Activated naive CD8-positive, alpha-beta T cell treated with anti-CD3 and anti-CD28 coated beads, Interleukin-2, amount 50 U/mL, for 24 hours (primary cell): Measurements from ENCODE around the gene PID1.

Experiments
- ATAC-seq: fragments of 150-1000 bp; cut with Tn5 transposase; one replicate; pipeline ENCODE4 v1.10.0; 2021
- DNase-seq: peaks from one replicate; pipeline ENCODE4 v3.0.0; 2021
- H3K27ac Mint-ChIP-seq: one replicate; pipeline ENCODE4 v1.8.0; 2021; ENCODE audit warnings: mild to moderate bottlenecking, mixed read lengths
- H3K27me3 Mint-ChIP-seq: one replicate; pipeline ENCODE4 v1.8.0; 2021; ENCODE audit warnings: mixed read lengths
- H3K36me3 Mint-ChIP-seq: one replicate; pipeline ENCODE4 v1.8.0; 2021; ENCODE audit warnings: low read depth, mixed read lengths
- H3K4me1 Mint-ChIP-seq: one replicate; pipeline ENCODE4 v1.8.0; 2021; ENCODE audit warnings: mixed read lengths
- H3K4me3 Mint-ChIP-seq: one replicate; pipeline ENCODE4 v1.8.0; 2021; ENCODE audit warnings: mild to moderate bottlenecking, moderate library complexity, mixed read lengths
- H3K9me3 Mint-ChIP-seq: one replicate; pipeline ENCODE4 v1.8.0; 2021; ENCODE audit warnings: mixed read lengths

PID1 gene

GRCh38 chr2:229244975-229245374 is 26.1 kb downstream of the PID1 start:
- no peaks in the 10 kb centered on the region for H3K4me1 Mint-ChIP-seq
- H3K4me3 Mint-ChIP-seq: no peak overlapping the region
- H3K9me3 Mint-ChIP-seq: peaks cover 30% of the 10 kb centered on the region
- no peaks in the 10 kb centered on the region for H3K27me3 Mint-ChIP-seq
- H3K36me3 Mint-ChIP-seq: no peaks in the 10 kb centered on the region
- no peak for DNase-seq
- ATAC-seq: no peak
- H3K27ac Mint-ChIP-seq: no peak overlapping the region

- no peak overlapping the region for H3K4me3 Mint-ChIP-seq
- H3K9me3 Mint-ChIP-seq: peaks cover 39% of the 10 kb centered on the region
- H3K27ac Mint-ChIP-seq: no peak overlapping the region
- no peaks in the 10 kb centered on the region for H3K4me1 Mint-ChIP-seq
- ATAC-seq: no peak
- H3K36me3 Mint-ChIP-seq: no peaks in the 10 kb centered on the region
- DNase-seq: no peak
- H3K27me3 Mint-ChIP-seq: no peaks in the 10 kb centered on the region
Observed at GRCh38 chr2:229243890-229244560, 27.1 kb downstream of the PID1 start.

GRCh38 chr2:229240984-229241491 is 30.0 kb downstream of the PID1 start:
- DNase-seq: no peak
- H3K9me3 Mint-ChIP-seq: peaks cover 40% of the 10 kb centered on the region
- H3K27ac Mint-ChIP-seq: no peak overlapping the region
- no peaks in the 10 kb centered on the region for H3K27me3 Mint-ChIP-seq
- H3K4me3 Mint-ChIP-seq: no peak overlapping the region
- no peak for ATAC-seq
- no peaks in the 10 kb centered on the region for H3K36me3 Mint-ChIP-seq
- no peaks in the 10 kb centered on the region for H3K4me1 Mint-ChIP-seq

GRCh38 chr2:229239021-229239420 is 32.1 kb downstream of the PID1 start:
- Mint-ChIP-seq H3K36me3 (no peaks in the 10 kb centered on the region), H3K4me1 (no peaks in the 10 kb centered on the region), H3K27ac (no peak overlapping the region), H3K27me3 (no peaks in the 10 kb centered on the region), H3K4me3 (no peak overlapping the region), H3K9me3 (peaks cover 42% of the 10 kb centered on the region)
- ATAC-seq (no peak), DNase-seq (no peak)

- H3K27me3 Mint-ChIP-seq: no peaks in the 10 kb centered on the region
- ATAC-seq (no peak), DNase-seq (no peak)
- H3K4me1 Mint-ChIP-seq: no peaks in the 10 kb centered on the region
- H3K36me3 Mint-ChIP-seq: no peaks in the 10 kb centered on the region
- H3K27ac Mint-ChIP-seq: no peak overlapping the region
- peaks cover 34% of the 10 kb centered on the region for H3K9me3 Mint-ChIP-seq
- H3K4me3 Mint-ChIP-seq: no peak overlapping the region
Observed at GRCh38 chr2:229237270-229237669, 33.8 kb downstream of the PID1 start.

- Mint-ChIP-seq H3K4me1 (no peaks in the 10 kb centered on the region), H3K36me3 (no peaks in the 10 kb centered on the region), H3K9me3 (peaks cover 18% of the 10 kb centered on the region), H3K27me3 (no peaks in the 10 kb centered on the region), H3K27ac (no peak overlapping the region), H3K4me3 (no peak overlapping the region)
- ATAC-seq (no peak), DNase-seq (no peak)
Observed at GRCh38 chr2:229235131-229235914, 35.8 kb downstream of the PID1 start.

- H3K4me3 Mint-ChIP-seq: no peak overlapping the region
- DNase-seq (no peak), ATAC-seq (no peak)
- no peaks in the 10 kb centered on the region for H3K4me1 Mint-ChIP-seq
- H3K36me3 Mint-ChIP-seq: no peaks in the 10 kb centered on the region
- no peak overlapping the region for H3K27ac Mint-ChIP-seq
- H3K27me3 Mint-ChIP-seq: no peaks in the 10 kb centered on the region
- peaks cover 4% of the 10 kb centered on the region for H3K9me3 Mint-ChIP-seq
Observed at GRCh38 chr2:229231885-229232284, 39.2 kb downstream of the PID1 start.

GRCh38 chr2:229231328-229231868 is 39.7 kb downstream of the PID1 start:
- Mint-ChIP-seq H3K4me3 (no peak overlapping the region), H3K27ac (no peak overlapping the region), H3K4me1 (no peaks in the 10 kb centered on the region), H3K27me3 (no peaks in the 10 kb centered on the region), H3K9me3 (peaks cover 4% of the 10 kb centered on the region), H3K36me3 (no peaks in the 10 kb centered on the region)
- ATAC-seq (no peak), DNase-seq (no peak)

GRCh38 chr2:229230911-229231310 is 40.2 kb downstream of the PID1 start:
- Mint-ChIP-seq H3K27me3 (no peaks in the 10 kb centered on the region), H3K36me3 (no peaks in the 10 kb centered on the region)
- no peak for ATAC-seq

GRCh38 chr2:229230256-229230655 is 40.8 kb downstream of the PID1 start:
- DNase-seq: no peak
- H3K4me1 Mint-ChIP-seq: no peaks in the 10 kb centered on the region
- H3K4me3 Mint-ChIP-seq: no peak overlapping the region
- H3K27ac Mint-ChIP-seq: no peak overlapping the region
- no peak for ATAC-seq
- no peaks in the 10 kb centered on the region for H3K36me3 Mint-ChIP-seq
- no peaks in the 10 kb centered on the region for H3K27me3 Mint-ChIP-seq
- H3K9me3 Mint-ChIP-seq: peaks cover 4% of the 10 kb centered on the region

More at GRCh38 chr2:229230911-229231310, 40.2 kb downstream of the PID1 start:
- H3K4me1 Mint-ChIP-seq: no peaks in the 10 kb centered on the region
- no peak for DNase-seq
- peaks cover 4% of the 10 kb centered on the region for H3K9me3 Mint-ChIP-seq
- no peak overlapping the region for H3K27ac Mint-ChIP-seq
- no peak overlapping the region for H3K4me3 Mint-ChIP-seq

GRCh38 chr2:229226382-229226781 is 44.7 kb downstream of the PID1 start:
- H3K36me3 Mint-ChIP-seq: no peaks in the 10 kb centered on the region
- H3K27ac Mint-ChIP-seq: no peak overlapping the region

GRCh38 chr2:229223107-229223506 is 48.0 kb downstream of the PID1 start:
- no peak for ATAC-seq
- no peaks in the 10 kb centered on the region for H3K4me1 Mint-ChIP-seq
- no peak overlapping the region for H3K4me3 Mint-ChIP-seq
- DNase-seq: no peak
- H3K27ac Mint-ChIP-seq: no peak overlapping the region
- H3K9me3 Mint-ChIP-seq: peaks cover 11% of the 10 kb centered on the region
- H3K36me3 Mint-ChIP-seq: no peaks in the 10 kb centered on the region
- no peaks in the 10 kb centered on the region for H3K27me3 Mint-ChIP-seq

More at GRCh38 chr2:229226382-229226781, 44.7 kb downstream of the PID1 start:
- Mint-ChIP-seq H3K27me3 (no peaks in the 10 kb centered on the region), H3K4me1 (no peaks in the 10 kb centered on the region), H3K4me3 (no peak overlapping the region), H3K9me3 (peaks cover 8% of the 10 kb centered on the region)
- ATAC-seq: no peak
- no peak for DNase-seq

GRCh38 chr2:229221641-229222040 is 49.4 kb downstream of the PID1 start:
- DNase-seq: no peak

GRCh38 chr2:229220254-229220653 is 50.8 kb downstream of the PID1 start:
- H3K36me3 Mint-ChIP-seq: no peaks in the 10 kb centered on the region
- no peaks in the 10 kb centered on the region for H3K4me1 Mint-ChIP-seq
- H3K9me3 Mint-ChIP-seq: peaks cover 11% of the 10 kb centered on the region
- no peaks in the 10 kb centered on the region for H3K27me3 Mint-ChIP-seq
- no peak overlapping the region for H3K27ac Mint-ChIP-seq
- ATAC-seq (no peak), DNase-seq (no peak)
- no peak overlapping the region for H3K4me3 Mint-ChIP-seq

More at GRCh38 chr2:229221641-229222040, 49.4 kb downstream of the PID1 start:
- Mint-ChIP-seq H3K27ac (no peak overlapping the region), H3K4me3 (no peak overlapping the region), H3K4me1 (no peaks in the 10 kb centered on the region), H3K36me3 (no peaks in the 10 kb centered on the region), H3K9me3 (peaks cover 11% of the 10 kb centered on the region), H3K27me3 (no peaks in the 10 kb centered on the region)
- no peak for ATAC-seq
